ENCODE results near the gene IPO4.
A peak's percentile ranks its signal among the peaks of the same experiment; 100 is the strongest.
"Not testable (repeated sequence)": the region's sequence is repeated elsewhere in the genome, so short reads cannot be mapped to it uniquely, and the experiment has no call there.

The IPO4 gene

DNA sequence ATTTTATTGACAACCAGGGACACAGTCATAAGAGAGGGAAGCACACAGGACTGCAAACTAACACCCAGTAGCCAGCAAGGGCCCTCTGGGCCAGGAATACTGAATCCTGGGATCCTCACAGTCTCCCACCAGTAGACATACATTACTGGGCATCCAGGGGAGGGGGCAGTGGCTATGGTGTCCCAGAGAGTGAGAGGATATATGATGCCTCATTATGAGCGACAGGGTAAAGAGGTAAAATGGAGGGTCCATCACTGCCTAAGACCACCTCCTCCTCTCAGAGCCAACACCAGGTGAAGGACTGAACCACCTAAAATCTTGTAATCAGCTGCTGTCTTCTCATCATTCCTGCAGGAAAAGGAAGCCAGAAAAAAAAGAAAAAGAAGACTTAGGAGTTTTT, 28.3 kb upstream of the IPO4 start:
- not testable (repeated sequence) for DNase-seq (ENCODE audit: low read depth in 2 of 2)

- no peak for DNase-seq (ENCODE audit: low read depth in 2 of 2)
Observed at GRCh38 chr14:24216345-24216699, 27.7 kb upstream of the IPO4 start.

DNA sequence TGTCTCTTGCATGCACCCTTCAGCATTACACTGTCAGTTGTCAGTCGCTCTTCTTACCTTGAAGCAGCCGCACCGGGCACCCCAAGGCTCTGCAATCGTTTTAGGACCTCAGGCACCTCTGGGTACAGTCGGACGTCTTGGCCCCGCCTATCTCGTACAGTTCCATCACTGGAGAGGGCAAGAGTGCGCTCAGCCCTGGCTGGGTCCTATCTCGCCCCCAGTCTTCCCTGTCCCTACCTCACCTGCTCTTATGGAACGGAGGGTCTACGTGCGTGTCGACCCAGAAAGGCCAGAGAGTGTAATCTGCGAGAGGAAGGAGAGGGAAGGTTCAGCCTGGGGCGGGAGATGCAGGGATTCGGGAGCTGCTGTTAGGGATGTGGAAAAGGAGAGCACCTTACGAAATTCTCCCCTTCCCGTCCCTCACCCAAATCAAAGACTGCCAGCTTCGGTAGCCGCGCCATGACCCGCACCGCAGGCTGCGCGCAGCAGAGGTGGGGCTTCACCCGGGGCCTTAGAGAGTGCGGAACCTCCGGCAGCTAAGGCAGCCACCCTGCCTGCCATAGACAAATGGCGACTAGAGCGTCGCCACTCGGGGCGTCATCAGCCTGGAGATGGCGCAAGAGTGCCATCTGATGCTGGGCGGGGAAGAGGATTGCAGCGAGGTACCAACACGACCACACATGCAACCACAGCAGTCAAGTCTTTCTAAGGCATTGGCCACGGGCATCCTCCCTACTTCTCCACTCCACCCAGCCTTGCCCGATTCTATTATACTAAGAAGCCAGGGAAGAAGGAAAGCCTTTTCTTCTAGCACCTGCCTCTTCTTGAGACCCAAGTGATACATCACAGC, 27.1 kb upstream of the IPO4 start, which contains the start of gene MDP1:
TSS of gene MDP1 (minus strand) at position 572 of the 850 bp plus-strand sequence. CDS start at position 461, 111 bp downstream.
- peak; percentile 57 to 59 for DNase-seq (ENCODE audit: low read depth in 2 of 2)

DNA sequence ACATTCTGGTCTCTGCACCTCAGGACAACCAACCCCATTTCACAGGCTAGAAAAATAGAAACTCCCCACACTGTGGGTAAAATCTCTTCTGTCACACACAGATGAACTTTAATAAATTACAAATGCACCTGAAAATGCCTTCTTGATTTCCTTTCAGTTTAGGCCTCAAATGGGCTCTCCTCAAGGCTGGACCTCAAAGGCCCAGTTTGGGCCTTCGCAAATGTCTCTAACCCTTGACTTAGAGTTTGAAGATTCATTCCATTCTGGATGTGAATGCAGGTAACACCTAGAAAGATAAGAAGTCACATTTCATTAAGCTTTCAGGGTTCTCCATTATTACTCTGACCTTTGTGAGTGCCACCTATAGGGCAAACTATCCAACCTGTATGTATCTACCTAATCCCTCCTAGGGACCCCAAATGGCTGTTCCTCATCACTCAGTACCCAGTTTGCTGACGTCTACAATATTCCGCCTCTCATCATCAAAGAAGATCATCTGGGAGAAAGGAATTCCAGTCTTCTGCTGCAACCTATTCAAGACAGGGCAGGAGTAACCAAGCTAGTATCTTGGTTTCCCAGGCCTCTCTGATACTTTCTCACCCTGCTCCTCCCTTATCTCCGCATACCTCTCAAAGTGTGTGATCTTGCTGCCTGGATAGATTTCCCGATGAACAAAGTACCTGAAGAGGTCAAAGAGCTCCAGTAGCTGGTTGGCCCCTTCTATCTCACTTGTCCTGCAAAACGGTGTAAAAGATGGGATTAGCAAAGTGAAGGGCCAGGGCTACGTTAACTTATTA, 25.4 kb upstream of the IPO4 start:
- DNase-seq (ENCODE audit: low read depth in 2 of 2): no peak

GRCh38 chr14:24212924-24213865, 24.6 kb upstream of the IPO4 start, which contains the start of gene CHMP4A:
TSS of gene CHMP4A (minus strand) at chr14:24213488. CDS start at chr14:24213439, 49 bp downstream.
- peak; percentile 79 to 87 for DNase-seq (ENCODE audit: low read depth in 2 of 2)

- DNase-seq (ENCODE audit: low read depth in 2 of 2): no peak
Observed at GRCh38 chr14:24211311-24211710, 22.7 kb upstream of the IPO4 start.

- DNase-seq (ENCODE audit: low read depth in 2 of 2): no peak
Observed at GRCh38 chr14:24207625-24208024, 19.0 kb upstream of the IPO4 start.

DNA sequence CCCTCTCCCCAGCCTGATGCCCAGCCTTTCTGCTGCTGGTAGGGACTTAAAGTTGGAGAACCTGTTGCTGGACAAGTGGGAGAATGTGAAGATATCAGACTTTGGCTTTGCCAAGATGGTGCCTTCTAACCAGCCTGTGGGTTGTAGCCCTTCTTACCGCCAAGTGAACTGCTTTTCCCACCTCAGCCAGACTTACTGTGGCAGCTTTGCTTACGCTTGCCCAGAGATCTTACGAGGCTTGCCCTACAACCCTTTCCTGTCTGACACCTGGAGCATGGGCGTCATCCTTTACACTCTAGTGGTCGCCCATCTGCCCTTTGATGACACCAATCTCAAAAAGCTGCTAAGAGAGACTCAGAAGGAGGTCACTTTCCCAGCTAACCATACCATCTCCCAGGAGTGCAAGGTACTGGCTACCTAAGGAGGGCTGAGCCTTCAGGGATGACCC, 18.5 kb upstream of the IPO4 start:
- DNase-seq (ENCODE audit: low read depth in 2 of 2): no peak

DNA sequence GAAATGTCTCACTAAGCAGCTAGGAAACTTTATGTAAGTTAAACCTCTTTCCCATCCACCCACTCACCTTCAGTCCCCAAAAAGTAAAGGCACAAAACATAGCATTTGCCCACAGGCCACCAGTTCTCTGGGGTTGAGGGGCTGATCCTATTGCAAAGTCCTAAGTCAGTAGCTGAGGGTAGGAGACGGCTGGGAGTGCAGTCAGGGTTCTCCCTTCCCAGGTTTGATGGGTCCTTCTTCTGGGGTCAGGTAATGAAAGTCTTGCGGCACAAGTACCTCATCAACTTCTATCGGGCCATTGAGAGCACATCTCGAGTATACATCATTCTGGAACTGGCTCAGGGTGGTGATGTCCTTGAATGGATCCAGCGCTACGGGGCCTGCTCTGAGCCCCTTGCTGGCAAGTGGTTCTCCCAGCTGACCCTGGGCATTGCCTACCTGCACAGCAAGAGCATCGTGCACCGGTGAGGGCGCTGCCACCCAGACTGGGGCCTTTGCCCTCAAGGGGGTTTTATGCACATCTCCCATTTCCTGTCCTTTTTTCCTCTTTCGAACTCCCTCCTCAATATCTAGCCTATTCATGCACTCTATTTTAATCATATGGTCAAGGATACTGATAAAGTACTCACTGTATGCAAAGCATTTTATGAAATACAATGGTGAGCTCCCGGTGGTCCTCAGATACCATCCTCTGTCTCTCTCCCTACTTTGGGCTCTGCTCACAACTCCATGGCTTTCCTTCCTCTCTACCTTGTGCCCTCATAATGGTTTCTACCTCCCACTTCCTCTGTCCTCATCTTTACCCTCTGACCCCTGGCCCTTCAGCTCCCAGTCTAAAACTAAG, 17.9 kb upstream of the IPO4 start:
- DNase-seq (ENCODE audit: low read depth in 2 of 2): no peak

DNA sequence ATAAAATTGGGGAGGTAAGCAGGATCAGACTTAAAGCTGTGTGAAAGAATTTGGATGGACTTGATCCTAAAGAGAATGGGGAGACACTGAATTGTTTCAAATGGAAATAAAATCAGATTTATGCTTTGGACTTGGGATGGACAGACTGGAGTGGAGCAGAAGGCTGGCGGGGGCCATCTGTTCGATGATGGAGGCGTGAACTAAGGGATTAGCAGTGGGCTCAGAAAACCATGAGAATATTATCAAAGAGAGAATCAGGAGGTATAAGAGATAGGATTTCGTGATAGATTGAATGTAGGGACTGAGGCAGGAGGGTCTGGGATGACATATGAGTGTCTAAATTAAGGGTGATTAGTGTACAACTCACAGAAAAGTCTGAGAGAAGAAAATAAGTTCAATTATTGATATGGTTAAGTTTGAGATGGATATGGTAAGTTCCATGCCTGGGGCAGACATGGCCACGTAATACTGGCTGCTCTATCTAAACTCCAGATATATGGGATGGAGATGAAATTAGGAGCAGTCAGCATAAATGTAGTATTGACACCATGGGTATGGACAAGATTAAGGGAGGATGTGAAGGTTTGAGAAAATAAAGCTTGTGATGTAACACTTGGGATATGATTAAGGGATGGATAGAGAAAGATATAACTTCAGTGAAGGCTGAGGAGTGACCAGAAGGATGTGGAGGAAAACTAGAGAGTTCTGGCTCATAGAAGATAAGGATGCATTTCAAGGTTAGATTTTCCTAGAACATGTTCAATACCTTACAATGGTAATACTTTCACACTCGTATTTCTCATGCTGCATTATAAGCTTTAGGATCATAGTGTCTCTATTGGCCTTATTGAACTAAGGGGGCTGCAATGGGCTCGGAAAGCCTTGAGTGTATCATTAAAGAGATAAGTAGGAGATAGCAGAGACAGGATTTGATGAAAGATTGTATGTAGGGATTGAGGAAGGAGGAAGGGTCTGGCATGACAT, 15.8 kb upstream of the IPO4 start:
- DNase-seq (ENCODE audit: low read depth in 2 of 2): no peak

DNA sequence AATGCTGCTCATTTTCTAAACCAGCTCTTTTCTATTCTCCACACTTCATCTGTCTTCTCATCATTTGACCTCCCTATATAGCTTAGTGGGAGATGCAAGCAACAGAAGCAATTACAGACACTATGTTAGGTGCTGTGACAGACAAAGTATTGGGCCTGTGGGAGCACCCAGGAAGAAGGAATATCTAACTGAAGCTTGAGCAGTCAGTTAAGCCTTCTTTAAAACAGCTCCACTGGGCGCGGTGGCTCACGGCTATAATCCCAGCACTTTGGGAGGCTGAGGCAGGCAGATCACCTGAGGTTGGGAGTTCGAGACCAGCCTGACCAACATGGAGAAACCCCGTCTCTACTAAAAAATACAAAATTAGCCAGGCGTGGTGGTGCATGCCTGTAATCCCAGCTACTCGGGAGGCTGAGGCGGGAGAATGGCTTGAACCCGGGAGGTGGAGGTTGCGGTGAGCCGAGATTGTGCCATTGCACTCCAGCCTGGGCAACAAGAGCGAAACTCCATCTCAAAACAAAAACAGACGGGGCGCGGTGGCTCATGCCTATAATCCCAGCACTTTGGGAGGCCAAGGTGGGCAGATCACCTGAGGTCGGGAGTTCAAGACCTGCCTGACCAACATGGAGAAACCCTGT, 14.8 kb upstream of the IPO4 start:
- DNase-seq (ENCODE audit: low read depth in 2 of 2): not testable (repeated sequence)

DNA sequence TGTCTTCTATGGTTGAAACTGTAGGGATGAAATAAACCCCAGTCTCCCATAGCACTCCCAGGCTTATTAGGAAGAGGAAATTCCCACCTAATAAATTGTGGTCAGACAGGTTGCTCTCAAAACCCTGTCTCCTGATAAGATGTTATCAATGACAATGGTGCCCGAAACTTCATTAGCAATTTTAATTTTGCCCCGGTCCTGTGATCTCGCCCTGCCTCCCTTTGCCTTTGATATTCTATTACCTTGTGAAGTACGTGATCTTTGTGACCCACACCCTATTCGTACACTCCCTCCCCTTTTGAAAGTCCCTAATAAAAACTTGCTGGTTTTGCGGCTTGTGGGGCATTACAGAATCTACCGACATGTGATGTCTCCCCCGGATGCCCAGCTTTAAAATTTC, 13.9 kb upstream of the IPO4 start:
- DNase-seq (ENCODE audit: low read depth in 2 of 2): not testable (repeated sequence)

DNA sequence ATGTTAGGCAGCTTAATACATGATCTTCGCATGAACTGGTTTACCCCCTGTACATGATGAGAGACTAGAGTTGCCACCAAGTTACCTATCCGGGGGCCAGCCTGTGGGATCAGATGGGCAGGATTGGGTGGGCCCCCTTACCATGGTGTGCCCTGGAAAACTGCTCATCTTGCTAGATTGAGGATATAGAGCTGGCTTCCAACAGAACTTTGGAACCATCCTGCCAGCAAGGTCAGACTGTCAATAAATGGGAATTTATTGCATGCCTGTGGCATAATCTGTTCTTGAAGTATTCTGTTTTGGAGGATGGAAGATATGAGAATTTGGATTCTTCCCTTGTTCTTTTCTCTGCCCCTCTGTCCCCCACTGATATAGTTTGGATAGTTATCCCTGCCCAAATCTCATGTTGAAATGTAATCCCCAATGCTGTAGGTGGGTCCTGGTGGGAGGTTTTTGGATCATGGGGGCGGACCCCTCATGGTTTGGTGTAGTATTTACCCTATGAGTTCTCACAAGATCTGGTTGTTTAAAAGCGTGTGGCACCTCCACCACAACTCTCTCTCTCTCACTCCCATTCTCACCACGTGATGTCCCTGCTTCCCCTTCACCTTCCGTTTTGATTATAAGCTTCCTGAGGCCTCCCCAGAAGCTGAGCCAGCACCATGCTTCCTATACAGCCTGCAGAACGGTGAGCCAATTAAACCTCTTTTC, 10.4 kb upstream of the IPO4 start:
- no peak for DNase-seq (ENCODE audit: low read depth in 2 of 2)

DNA sequence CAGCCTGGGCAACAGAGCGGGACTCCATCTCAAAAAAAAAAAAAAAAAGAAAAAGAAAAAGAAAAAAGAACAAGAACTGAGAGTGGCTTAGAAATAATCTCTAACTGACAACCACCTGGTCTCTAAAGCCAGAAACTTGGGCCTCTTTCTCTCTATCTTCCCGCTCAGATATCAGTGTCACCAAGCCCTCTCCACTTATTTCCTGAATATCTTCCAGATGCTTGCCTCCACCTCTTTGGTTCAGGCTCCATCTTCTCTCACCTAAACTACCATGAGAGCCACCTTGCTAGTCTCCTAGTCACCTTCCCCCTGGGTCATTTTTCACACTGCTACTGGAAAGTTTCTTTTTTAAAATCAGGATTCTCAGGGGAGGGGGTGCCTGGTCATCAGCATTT, 8.4 kb upstream of the IPO4 start:
- no peak for DNase-seq (ENCODE audit: low read depth in 2 of 2)

DNA sequence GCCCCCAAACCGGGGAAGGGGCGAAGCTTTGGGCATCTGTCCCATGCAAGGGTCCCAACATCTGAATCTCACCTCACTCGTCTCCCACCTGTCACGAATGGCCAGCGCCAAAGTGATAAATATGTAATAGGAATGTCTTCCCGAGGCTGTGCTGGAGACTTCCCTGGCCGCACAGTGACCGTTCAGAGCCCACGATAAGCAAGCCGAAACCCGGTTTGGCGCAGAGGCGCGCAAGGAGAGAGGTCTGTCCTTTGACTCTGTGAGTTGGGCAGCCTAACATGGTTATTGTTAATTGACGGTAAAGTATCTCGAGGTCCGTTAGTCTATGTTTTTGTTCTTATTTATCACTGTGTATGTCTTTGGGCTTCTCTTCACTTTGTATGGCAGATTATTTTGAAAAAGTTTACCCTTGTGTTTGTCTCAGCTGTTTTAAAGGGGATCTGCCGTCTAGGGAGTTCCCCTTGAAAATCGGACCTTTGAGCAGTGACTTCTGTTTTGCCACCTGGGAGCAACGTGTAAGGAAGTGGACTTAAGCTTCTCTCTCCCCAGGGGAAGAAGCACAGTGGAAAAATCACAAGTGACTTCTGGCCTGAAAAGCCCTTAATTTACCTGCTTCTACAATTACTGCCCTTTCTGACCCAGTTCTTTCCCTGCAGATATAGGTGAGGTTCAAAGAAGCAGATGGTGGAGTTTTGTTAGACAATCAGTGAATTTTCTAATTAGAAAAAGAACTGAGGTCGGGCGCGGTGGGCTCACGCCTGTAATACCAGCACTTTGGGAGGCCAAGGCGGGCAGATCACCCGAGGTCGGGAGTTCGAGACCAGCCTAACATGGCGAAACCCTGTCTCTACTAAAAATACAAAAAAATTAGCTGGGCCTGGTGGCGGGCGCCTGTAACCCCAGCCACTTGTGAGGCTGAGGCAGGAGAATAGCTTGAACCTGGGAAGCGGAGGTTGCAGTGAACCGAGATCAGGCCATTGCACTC, 7.7 kb upstream of the IPO4 start:
- DNase-seq (ENCODE audit: low read depth in 2 of 2): no peak

DNA sequence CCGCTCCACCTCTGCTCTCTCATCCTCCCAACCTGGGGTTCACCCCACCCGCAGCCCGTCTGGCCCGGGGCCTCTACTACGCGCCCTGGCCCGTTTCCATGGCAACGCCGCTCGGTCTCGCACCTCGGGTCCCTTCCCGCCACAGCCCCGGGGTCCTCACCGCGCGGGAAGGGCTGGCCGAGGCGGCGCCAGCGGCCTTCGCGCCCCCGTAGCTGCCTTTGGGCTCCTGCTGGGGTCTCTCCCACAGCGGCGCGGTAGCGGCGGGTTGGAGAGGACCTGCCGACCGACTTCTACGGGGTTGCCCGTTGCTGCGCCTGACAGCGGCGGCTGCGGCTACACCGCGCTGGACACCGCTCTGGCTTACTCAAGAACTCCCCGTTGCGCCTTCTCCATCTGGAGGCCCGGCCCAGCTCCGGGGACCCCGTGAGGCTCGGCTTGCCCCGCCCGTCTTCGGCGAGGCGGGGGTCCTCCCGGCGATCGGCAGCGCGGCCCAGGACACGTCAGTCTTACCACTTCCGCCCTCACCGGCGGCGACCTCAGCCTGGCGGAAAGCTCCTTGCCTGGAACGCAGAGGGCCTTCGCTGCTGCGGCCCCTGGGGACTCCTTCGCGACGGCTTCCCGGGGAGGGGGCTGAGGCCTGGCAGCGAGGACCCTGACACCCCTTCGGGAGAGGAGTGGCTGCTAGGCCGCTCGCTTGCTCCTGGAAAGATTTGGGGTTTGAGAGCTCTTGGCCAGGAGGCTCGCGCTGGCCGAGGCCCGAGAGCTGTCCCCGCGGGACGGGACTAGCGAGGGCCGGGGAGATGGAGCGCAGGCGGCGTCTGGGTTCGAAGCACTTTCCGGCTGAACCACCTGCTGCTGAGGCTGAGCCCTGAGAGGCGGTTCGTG, 6.8 kb upstream of the IPO4 start, which contains the start of gene TM9SF1:
TSS of gene TM9SF1 (minus strand) at position 256 of the 885 bp plus-strand sequence. CDS start 422 bp downstream, outside the sequence.
- DNase-seq (ENCODE audit: low read depth in 2 of 2): peak; percentile 68

Data from stimulated activated CD4-positive, alpha-beta T cell treated with anti-CD3 and anti-CD28 coated beads, Interleukin-1b, Interleukin-23, amount 100 ng/mL, for 1 hour (primary cell).